Natural killer cell (primary cell): Measurements from ENCODE around the gene ST3GAL4. TPM values are rescaled to one million over a fixed set of nuclear protein-coding genes. Genes with fewer than 3 reads are reported as not detected.

ENCODE experiments used
- ATAC-seq, 3 donors: fragments of 150-1000 bp in 2 of 3; fragments of 200-7000 bp in 1 of 3; cut with Tn5 transposase; 1 replicate in 1 of 3; 2 replicates in 2 of 3; pipeline ENCODE4 v1.10.0; 2021; ENCODE audit warnings: mild to moderate bottlenecking in 2 of 3, moderate library complexity in 2 of 3
- DNase-seq, 2 donors: peaks; one replicate each; pipeline versions ENCODE4 v3.0.0 to v3.0.0-alpha.2; 2013 to 2021; ENCODE audit warnings: mixed read lengths in 1 of 2
- H3K27ac ChIP-seq: one replicate; pipeline ENCODE4 v1.5.1; 2013; ENCODE audit warnings: mild to moderate bottlenecking, low read length
- H3K27me3 ChIP-seq: one replicate; pipeline ENCODE4 v1.6.1; 2013; ENCODE audit warnings: low read length; ENCODE audit not compliant: control insufficient read depth, insufficient read depth
- H3K36me3 ChIP-seq: one replicate; pipeline ENCODE4 v1.6.1; 2013; ENCODE audit warnings: low read length; ENCODE audit not compliant: control insufficient read depth, insufficient read depth
- H3K4me1 ChIP-seq: one replicate; pipeline ENCODE4 v1.6.1; 2013; ENCODE audit warnings: low read length; ENCODE audit not compliant: control insufficient read depth, insufficient read depth
- H3K4me3 ChIP-seq: one replicate; pipeline ENCODE4 v1.5.1; 2013; ENCODE audit warnings: low read length
- H3K9me3 ChIP-seq: one replicate; pipeline ENCODE4 v1.6.1; 2013; ENCODE audit warnings: low read length; ENCODE audit not compliant: control insufficient read depth, insufficient read depth
- H3K27ac Mint-ChIP-seq, 2 donors: one replicate each; pipeline ENCODE4 v1.8.0; 2022; ENCODE audit warnings: mild to moderate bottlenecking in 2 of 2, mixed read lengths in 2 of 2, moderate library complexity in 1 of 2
- H3K27me3 Mint-ChIP-seq, 2 donors: one replicate each; pipeline ENCODE4 v1.8.0; 2022; ENCODE audit warnings: low read depth in 2 of 2, mixed read lengths in 2 of 2
- H3K36me3 Mint-ChIP-seq: one replicate; pipeline ENCODE4 v1.8.0; 2022; ENCODE audit warnings: mixed read lengths
- H3K4me1 Mint-ChIP-seq, 2 donors: one replicate each; pipeline ENCODE4 v1.8.0; 2022; ENCODE audit warnings: mixed read lengths in 2 of 2
- H3K4me3 Mint-ChIP-seq: one replicate; pipeline ENCODE4 v1.8.0; 2022; ENCODE audit warnings: mild to moderate bottlenecking, moderate library complexity, mixed read lengths
- H3K9me3 Mint-ChIP-seq, 2 donors: one replicate each; pipeline ENCODE4 v1.8.0; 2022; ENCODE audit warnings: mixed read lengths in 2 of 2
- CTCF ChIP-seq: fragments of 200-600 bp; IDR thresholded peaks from one replicate; pipeline ENCODE4 v1.8.0; 2022; ENCODE audit warnings: antibody characterized with exemption
- WGBS: methylation state at CpG from one replicate; pipeline ENCODE4 v1.1.7; 2013; ENCODE audit warnings: missing lambda C conversion rate; ENCODE audit not compliant: insufficient coverage; 5-methylcytosine and 5-hydroxymethylcytosine counted together
- intact Hi-C: fragments of 100-400 bp; cut with micrococcal nuclease; formaldehyde crosslinking; loops from one replicate; pipeline ENCODE4 v1.14.2; 2022
- total RNA-seq, 4 donors: library from RNA; stranded (reverse); fragments of 120-200 nt in 1 of 4; gene quantifications; one replicate each; pipeline versions ENCODE4 v1.2.3 to v1.2.4, GENCODE V29; 2013 to 2022

Gene ST3GAL4
- total RNA-seq, 3 donors from 2014 or later (not counting 1 experiment from before 2014, with no cell fraction given): 43.3 to 57.6 (median 47.3) TPM

- Mint-ChIP-seq H3K36me3 (no peaks in the 10 kb centered on the region), H3K4me1 (no peaks in the 10 kb centered on the region)
These were observed 100.6 kb downstream of the ST3GAL4 start for GRCh38 chr11:126456089-126456488.

GRCh38 chr11:126456783-126457542 is 101.5 kb downstream of the ST3GAL4 start:
- no peak overlapping the region for H3K27ac Mint-ChIP-seq
- H3K4me1 Mint-ChIP-seq: no peaks in the 10 kb centered on the region
- Histone ChIP-seq H3K4me1 (no peaks in the 10 kb centered on the region), H3K4me3 (no peak overlapping the region), H3K36me3 (no peaks in the 10 kb centered on the region), H3K27me3 (no peaks in the 10 kb centered on the region), H3K9me3 (no peaks in the 10 kb centered on the region), H3K27ac (no peak overlapping the region)
- no peak overlapping the region for H3K4me3 Mint-ChIP-seq
- intact Hi-C loops: no loop called here
- H3K27me3 Mint-ChIP-seq: no peaks in the 10 kb centered on the region
- no peak for TF ChIP-seq CTCF
- H3K36me3 Mint-ChIP-seq: no peaks in the 10 kb centered on the region
- no peak for ATAC-seq
- H3K9me3 Mint-ChIP-seq: no peaks in the 10 kb centered on the region
- no peak for DNase-seq
- WGBS: 88% methylated on average over 20 of the region's 20 CpGs

More at GRCh38 chr11:126456089-126456488, 100.6 kb downstream of the ST3GAL4 start:
- intact Hi-C loops: no loop called here
- no peaks in the 10 kb centered on the region for H3K4me1 ChIP-seq
- no peak overlapping the region for H3K27ac ChIP-seq
- 88% methylated on average over 15 of the region's 15 CpGs for WGBS
- H3K4me3 ChIP-seq: no peak overlapping the region
- Mint-ChIP-seq H3K9me3 (peaks cover 0 to 2% of the 10 kb centered on the region in 2 donors), H3K27me3 (no peaks in the 10 kb centered on the region), H3K27ac (no peak overlapping the region), H3K4me3 (no peak overlapping the region)
- no peak for DNase-seq
- ATAC-seq: no peak
- no peak for TF ChIP-seq CTCF
- H3K36me3 ChIP-seq: no peaks in the 10 kb centered on the region
- H3K9me3 ChIP-seq: no peaks in the 10 kb centered on the region
- no peaks in the 10 kb centered on the region for H3K27me3 ChIP-seq

GRCh38 chr11:126457817-126458216 is 102.3 kb downstream of the ST3GAL4 start:
- Histone ChIP-seq H3K9me3 (no peaks in the 10 kb centered on the region), H3K36me3 (no peaks in the 10 kb centered on the region), H3K4me1 (no peaks in the 10 kb centered on the region), H3K27me3 (no peaks in the 10 kb centered on the region), H3K27ac (no peak overlapping the region), H3K4me3 (no peak overlapping the region)
- Mint-ChIP-seq H3K27me3 (no peaks in the 10 kb centered on the region), H3K4me3 (no peak overlapping the region), H3K4me1 (no peaks in the 10 kb centered on the region), H3K36me3 (no peaks in the 10 kb centered on the region), H3K27ac (no peak overlapping the region), H3K9me3 (no peaks in the 10 kb centered on the region)
- DNase-seq: no peak
- no peak for TF ChIP-seq CTCF
- no peak for ATAC-seq
- 91% methylated on average over 8 of the region's 8 CpGs for WGBS
- intact Hi-C loops: no loop called here
